PFSK-1 (cell line): ENCODE measurements around the gene ROBO1.

ENCODE experiments used
- FOXP2 ChIP-seq: optimal IDR thresholded peaks from 2 replicates; pipeline ENCODE3; 2011; ENCODE audit warnings: borderline replicate concordance, control low read depth, inconsistent platforms; ENCODE audit not compliant: insufficient read depth; ENCODE audit errors: extremely low read length, extremely low read depth
- POLR2AphosphoS5 ChIP-seq: IDR thresholded peaks from 2 replicates; pipeline ENCODE4 v1.6.1; 2012; ENCODE audit warnings: low read depth, mild to moderate bottlenecking, control low read depth, low read length, moderate library complexity
- SIN3A ChIP-seq: IDR thresholded peaks from 2 replicates; pipeline ENCODE4 v1.6.1; 2012; ENCODE audit warnings: mild to moderate bottlenecking, low read length, moderate library complexity, borderline replicate concordance; ENCODE audit not compliant: insufficient read depth
- TAF1 ChIP-seq: IDR thresholded peaks from 2 replicates; pipeline ENCODE4 v1.6.1; 2012; ENCODE audit warnings: low read length, control low read depth, borderline replicate concordance; ENCODE audit not compliant: insufficient read depth
- TF ChIP-seq, protein P1 (sequence below), 2 experiments: IDR thresholded peaks; 2 replicates each; pipeline versions ENCODE4 v1.6.1 to v1.8.0; 2011 to 2012; ENCODE audit warnings: low read depth in 2 of 2, low read length in 2 of 2, control low read depth in 1 of 2, inconsistent platforms in 1 of 2, mild to moderate bottlenecking in 1 of 2, moderate library complexity in 1 of 2; ENCODE audit not compliant: insufficient read depth in 1 of 2

ROBO1 gene

DNA sequence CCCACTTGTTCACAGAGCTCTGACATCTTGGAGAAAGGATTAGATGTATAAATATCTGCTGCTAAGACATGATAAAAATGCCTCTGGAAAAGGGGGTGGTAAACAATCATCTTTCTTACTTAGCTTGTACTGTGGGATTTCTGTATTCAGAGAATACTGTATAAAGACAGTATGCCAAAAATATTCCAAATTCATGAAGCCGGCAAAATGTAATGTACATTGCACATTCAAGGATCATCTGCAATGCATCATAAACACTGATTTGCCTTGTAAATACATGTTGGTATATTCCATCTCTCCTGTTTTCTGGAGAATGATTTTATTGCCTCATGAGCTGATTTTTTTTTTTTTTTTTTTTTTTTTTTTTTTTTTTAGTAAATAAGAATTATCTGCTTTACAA lies 355.3 kb downstream of the ROBO1 start:
- TF ChIP-seq, protein P1, sequence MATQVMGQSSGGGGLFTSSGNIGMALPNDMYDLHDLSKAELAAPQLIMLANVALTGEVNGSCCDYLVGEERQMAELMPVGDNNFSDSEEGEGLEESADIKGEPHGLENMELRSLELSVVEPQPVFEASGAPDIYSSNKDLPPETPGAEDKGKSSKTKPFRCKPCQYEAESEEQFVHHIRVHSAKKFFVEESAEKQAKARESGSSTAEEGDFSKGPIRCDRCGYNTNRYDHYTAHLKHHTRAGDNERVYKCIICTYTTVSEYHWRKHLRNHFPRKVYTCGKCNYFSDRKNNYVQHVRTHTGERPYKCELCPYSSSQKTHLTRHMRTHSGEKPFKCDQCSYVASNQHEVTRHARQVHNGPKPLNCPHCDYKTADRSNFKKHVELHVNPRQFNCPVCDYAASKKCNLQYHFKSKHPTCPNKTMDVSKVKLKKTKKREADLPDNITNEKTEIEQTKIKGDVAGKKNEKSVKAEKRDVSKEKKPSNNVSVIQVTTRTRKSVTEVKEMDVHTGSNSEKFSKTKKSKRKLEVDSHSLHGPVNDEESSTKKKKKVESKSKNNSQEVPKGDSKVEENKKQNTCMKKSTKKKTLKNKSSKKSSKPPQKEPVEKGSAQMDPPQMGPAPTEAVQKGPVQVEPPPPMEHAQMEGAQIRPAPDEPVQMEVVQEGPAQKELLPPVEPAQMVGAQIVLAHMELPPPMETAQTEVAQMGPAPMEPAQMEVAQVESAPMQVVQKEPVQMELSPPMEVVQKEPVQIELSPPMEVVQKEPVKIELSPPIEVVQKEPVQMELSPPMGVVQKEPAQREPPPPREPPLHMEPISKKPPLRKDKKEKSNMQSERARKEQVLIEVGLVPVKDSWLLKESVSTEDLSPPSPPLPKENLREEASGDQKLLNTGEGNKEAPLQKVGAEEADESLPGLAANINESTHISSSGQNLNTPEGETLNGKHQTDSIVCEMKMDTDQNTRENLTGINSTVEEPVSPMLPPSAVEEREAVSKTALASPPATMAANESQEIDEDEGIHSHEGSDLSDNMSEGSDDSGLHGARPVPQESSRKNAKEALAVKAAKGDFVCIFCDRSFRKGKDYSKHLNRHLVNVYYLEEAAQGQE (IDR thresholded peaks at IDR 0.05; ENCODE audit: insufficient read depth in 1 of 2, low read depth in 2 of 2, low read length in 2 of 2), result no peak
- TF ChIP-seq FOXP2, result no peak
- no peak for TF ChIP-seq POLR2AphosphoS5
- TF ChIP-seq TAF1, result no peak
- TF ChIP-seq SIN3A, result no peak

DNA sequence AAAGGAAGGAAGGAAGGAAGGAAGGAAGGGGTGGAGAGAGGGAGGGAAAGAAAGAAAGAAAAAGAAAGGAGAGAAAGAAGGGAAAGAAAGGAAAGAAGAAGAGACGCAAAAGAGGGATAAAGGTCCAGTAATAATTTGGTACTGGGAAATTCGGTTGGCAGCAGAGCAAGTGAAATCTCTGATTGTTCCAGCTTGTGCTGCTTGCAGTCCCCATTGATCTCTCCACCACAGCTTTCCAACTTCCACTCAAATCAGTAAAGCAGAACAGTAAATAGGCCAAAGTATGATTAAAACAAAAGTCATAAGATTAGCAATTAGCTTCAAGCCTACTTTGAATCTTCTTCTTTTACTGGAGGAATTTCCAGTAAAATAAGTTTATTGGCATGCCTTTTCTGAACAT lies 357.2 kb downstream of the ROBO1 start:
- no peak for TF ChIP-seq FOXP2
- no peak for TF ChIP-seq POLR2AphosphoS5
- no peak for TF ChIP-seq SIN3A
- TF ChIP-seq TAF1, result no peak
- TF ChIP-seq, protein P1 (IDR thresholded peaks at IDR 0.05; ENCODE audit: insufficient read depth in 1 of 2, low read depth in 2 of 2, low read length in 2 of 2), result no peak

DNA sequence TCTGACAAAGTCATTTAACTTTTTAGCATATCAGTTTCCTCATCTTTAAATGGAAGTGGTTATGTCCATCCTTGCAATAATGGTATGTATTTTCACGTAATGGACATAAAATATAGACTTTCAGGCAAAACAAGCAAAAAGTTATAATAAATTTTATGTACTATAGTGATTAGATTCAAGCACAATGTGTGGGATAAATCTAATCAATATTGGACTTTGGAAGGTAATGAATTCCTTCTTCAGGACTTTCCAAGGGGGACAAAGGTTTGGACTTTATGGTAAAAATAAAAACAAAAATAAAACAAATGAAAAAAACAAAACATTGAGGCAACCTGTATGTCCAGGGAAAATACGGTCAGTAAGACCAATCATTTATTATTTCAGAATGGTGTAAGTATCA lies 357.7 kb downstream of the ROBO1 start:
- TF ChIP-seq POLR2AphosphoS5 (no peak), SIN3A (no peak), FOXP2 (no peak), TAF1 (no peak)
- TF ChIP-seq, protein P1 (IDR thresholded peaks at IDR 0.05; ENCODE audit: insufficient read depth in 1 of 2, low read depth in 2 of 2, low read length in 2 of 2), result no peak

DNA sequence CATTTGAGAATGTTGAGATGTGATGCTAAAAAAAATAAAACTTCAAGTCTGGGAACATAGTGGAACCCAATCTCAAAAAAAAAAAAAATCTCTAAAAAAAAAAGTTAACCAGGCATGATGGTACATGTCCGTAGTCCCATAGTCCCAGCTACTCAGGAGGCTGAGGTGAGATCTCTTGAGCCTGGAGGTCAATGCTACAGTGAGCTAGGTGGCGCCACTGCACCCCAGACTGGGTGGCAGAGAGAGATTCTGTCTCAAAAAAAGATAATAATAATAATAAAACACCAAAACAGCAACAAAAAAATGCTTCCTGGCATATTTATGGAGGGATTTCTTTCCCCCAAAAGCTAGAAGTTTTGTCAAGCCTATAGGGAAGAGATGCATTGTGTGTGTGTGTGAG lies 361.6 kb downstream of the ROBO1 start:
- TF ChIP-seq POLR2AphosphoS5 (no peak), FOXP2 (no peak), SIN3A (no peak), TAF1 (no peak)
- TF ChIP-seq, protein P1 (IDR thresholded peaks at IDR 0.05; ENCODE audit: insufficient read depth in 1 of 2, low read depth in 2 of 2, low read length in 2 of 2), result no peak

DNA sequence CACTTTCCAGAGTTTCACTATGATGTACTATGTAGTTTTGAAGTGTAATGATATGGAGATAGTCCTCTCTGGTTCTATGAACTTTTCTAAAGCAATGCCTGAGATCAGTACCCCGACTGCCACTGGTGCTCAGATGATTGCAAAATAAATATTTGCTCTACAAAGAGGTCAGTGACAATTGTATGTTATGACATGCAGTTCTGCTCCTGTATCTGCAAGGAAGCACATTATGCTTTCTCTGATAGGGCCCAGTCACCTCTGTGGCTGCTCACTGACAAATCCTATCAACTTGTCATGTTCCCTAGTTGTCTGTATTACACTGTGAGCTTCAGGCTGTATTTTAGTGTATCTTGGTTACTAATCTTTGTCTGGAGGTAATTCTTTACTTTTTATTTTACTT lies 362.6 kb downstream of the ROBO1 start:
- TF ChIP-seq TAF1, result no peak
- no peak for TF ChIP-seq POLR2AphosphoS5
